GM23338 (cell line): ENCODE measurements around the gene MAD1L1. TPM values are rescaled to one million over a fixed set of nuclear protein-coding genes. Genes with fewer than 3 reads are reported as not detected.

ENCODE experiments used
- ATAC-seq: fragments of 200-7000 bp; cut with Tn5 transposase; 3 replicates; pipeline ENCODE4 v1.9.1; 2020
- DNase-seq: peaks from one replicate; pipeline ENCODE4 v3.0.0-alpha.2; 2015; ENCODE audit warnings: low spot score
- H2AFZ ChIP-seq: fragments of 200-600 bp; sonication (generic); 2 replicates; pipeline ENCODE4 v1.8.0; 2016; ENCODE audit warnings: antibody characterized with exemption, mild to moderate bottlenecking, moderate library complexity
- H3F3A ChIP-seq: fragments of 200-600 bp; sonication (generic); replicated peaks from 2 replicates; pipeline ENCODE4 v1.8.0; 2017; ENCODE audit warnings: antibody characterized with exemption, mixed run types, low read depth
- H3K27ac ChIP-seq: fragments of 200-600 bp; sonication (generic); 2 replicates; pipeline ENCODE4 v1.6.1; 2016; ENCODE audit warnings: low read depth
- H3K27me3 ChIP-seq: fragments of 200-600 bp; sonication (generic); 2 replicates; pipeline ENCODE4 v1.8.0; 2016; ENCODE audit warnings: mild to moderate bottlenecking, mixed run types, moderate library complexity; ENCODE audit not compliant: insufficient read depth
- H3K36me3 ChIP-seq: fragments of 200-600 bp; sonication (generic); 2 replicates; pipeline ENCODE4 v1.8.0; 2016; ENCODE audit warnings: mild to moderate bottlenecking; ENCODE audit not compliant: insufficient read depth
- H3K4me1 ChIP-seq: fragments of 200-600 bp; sonication (generic); 2 replicates; pipeline ENCODE4 v1.8.0; 2016; ENCODE audit warnings: mild to moderate bottlenecking, moderate library complexity; ENCODE audit not compliant: insufficient read depth
- H3K4me2 ChIP-seq: fragments of 200-600 bp; sonication (generic); 2 replicates; pipeline ENCODE4 v1.7.1; 2017; ENCODE audit warnings: mixed run types
- H3K4me3 ChIP-seq: fragments of 200-600 bp; sonication (generic); 2 replicates; pipeline ENCODE4 v1.6.1; 2016; ENCODE audit warnings: mixed run types
- H3K79me2 ChIP-seq: fragments of 200-600 bp; sonication (generic); replicated peaks from 2 replicates; pipeline ENCODE4 v1.8.0; 2017; ENCODE audit warnings: mild to moderate bottlenecking; ENCODE audit not compliant: insufficient read depth
- H3K9me2 ChIP-seq: fragments of 200-600 bp; sonication (generic); 2 replicates; pipeline ENCODE4 v1.8.0; 2017; ENCODE audit not compliant: insufficient read depth
- H4K20me1 ChIP-seq: fragments of 200-600 bp; sonication (generic); replicated peaks from 2 replicates; pipeline ENCODE4 v1.8.0; 2017; ENCODE audit warnings: mild to moderate bottlenecking; ENCODE audit not compliant: insufficient read depth
- H3K27ac Mint-ChIP-seq: 2 replicates; pipeline ENCODE4 v1.8.0; 2020; ENCODE audit warnings: inconsistent platforms, mild to moderate bottlenecking, moderate library complexity, mixed read lengths
- H3K27me3 Mint-ChIP-seq: 3 replicates; pipeline ENCODE4 v1.8.0; 2022; ENCODE audit warnings: low read depth, mild to moderate bottlenecking, moderate library complexity, mixed read lengths, inconsistent platforms; ENCODE audit not compliant: insufficient read depth, poor library complexity
- H3K36me3 Mint-ChIP-seq: 3 replicates; pipeline ENCODE4 v1.8.0; 2021; ENCODE audit warnings: low read depth, mild to moderate bottlenecking, inconsistent platforms, moderate library complexity, mixed read lengths
- H3K4me1 Mint-ChIP-seq: 3 replicates; pipeline ENCODE4 v1.8.0; 2020; ENCODE audit warnings: mild to moderate bottlenecking, inconsistent platforms, mixed read lengths
- H3K4me3 Mint-ChIP-seq: 3 replicates; pipeline ENCODE4 v1.8.0; 2021; ENCODE audit warnings: moderate library complexity, mild to moderate bottlenecking, inconsistent platforms, mixed read lengths
- H3K9me3 Mint-ChIP-seq: 3 replicates; pipeline ENCODE4 v1.8.0; 2020; ENCODE audit warnings: moderate library complexity, mild to moderate bottlenecking, inconsistent platforms, mixed read lengths
- CREB1 ChIP-seq: fragments of 250-450 bp; sonication (Bioruptor Pico); IDR thresholded peaks from 2 replicates; pipeline ENCODE4 v1.5.0; 2020; ENCODE audit warnings: low read depth, mild to moderate bottlenecking, moderate library complexity
- EZH2 ChIP-seq: fragments of 200-600 bp; sonication (generic); IDR thresholded peaks from one replicate; pipeline ENCODE4 v1.8.0; 2017; ENCODE audit warnings: antibody characterized with exemption, mild to moderate bottlenecking, low read depth; ENCODE audit not compliant: unreplicated experiment
- EZH2phosphoT487 ChIP-seq: fragments of 200-600 bp; sonication (generic); IDR thresholded peaks from one replicate; pipeline ENCODE4 v1.8.1; 2018; ENCODE audit warnings: antibody characterized with exemption; ENCODE audit not compliant: unreplicated experiment
- JUNB ChIP-seq: IDR thresholded peaks from one replicate; pipeline ENCODE4 v1.6.1; 2016; ENCODE audit warnings: antibody characterized with exemption; ENCODE audit not compliant: unreplicated experiment
- NANOG ChIP-seq: IDR thresholded peaks from 2 replicates; pipeline ENCODE4 v1.6.1; 2016; ENCODE audit warnings: antibody characterized with exemption, borderline replicate concordance
- STAT1 ChIP-seq: IDR thresholded peaks from one replicate; pipeline ENCODE4 v1.6.1; 2016; ENCODE audit warnings: antibody characterized with exemption; ENCODE audit not compliant: unreplicated experiment
- ZNF331 ChIP-seq: fragments of 250-450 bp; sonication (Bioruptor Pico); IDR thresholded peaks from 2 replicates; pipeline ENCODE4 v1.5.0; 2020; ENCODE audit warnings: low read depth, mild to moderate bottlenecking, moderate library complexity
- polyA plus RNA-seq: library from polyadenylated mRNA; unstranded; fragments of >200 nt; fragmentation: Nextera tagmentation; extraction: Ambion mirVana; gene quantifications from 2 replicates; pipeline ENCODE4 v1.2.1, GENCODE V29; 2016
- total RNA-seq: library from RNA; depleted of rRNA; stranded (reverse); fragments of >200 nt; shearing (Covaris generic); gene quantifications from 2 replicates; pipeline ENCODE4 v1.2.3, GENCODE V29; 2014
- TF ChIP-seq, protein P1 (sequence below): fragments of 250-450 bp; sonication (Bioruptor Pico); IDR thresholded peaks from 2 replicates; pipeline ENCODE4 v1.5.0; 2020; ENCODE audit warnings: mild to moderate bottlenecking, moderate library complexity
- TF ChIP-seq, protein P2 (sequence below): IDR thresholded peaks from 2 replicates; pipeline ENCODE4 v1.6.1; 2016; ENCODE audit warnings: antibody characterized with exemption

MAD1L1 gene
- total and polyA plus RNA-seq, 2 experiments from 2014 or later = 40.3 to 59.3 TPM

DNA sequence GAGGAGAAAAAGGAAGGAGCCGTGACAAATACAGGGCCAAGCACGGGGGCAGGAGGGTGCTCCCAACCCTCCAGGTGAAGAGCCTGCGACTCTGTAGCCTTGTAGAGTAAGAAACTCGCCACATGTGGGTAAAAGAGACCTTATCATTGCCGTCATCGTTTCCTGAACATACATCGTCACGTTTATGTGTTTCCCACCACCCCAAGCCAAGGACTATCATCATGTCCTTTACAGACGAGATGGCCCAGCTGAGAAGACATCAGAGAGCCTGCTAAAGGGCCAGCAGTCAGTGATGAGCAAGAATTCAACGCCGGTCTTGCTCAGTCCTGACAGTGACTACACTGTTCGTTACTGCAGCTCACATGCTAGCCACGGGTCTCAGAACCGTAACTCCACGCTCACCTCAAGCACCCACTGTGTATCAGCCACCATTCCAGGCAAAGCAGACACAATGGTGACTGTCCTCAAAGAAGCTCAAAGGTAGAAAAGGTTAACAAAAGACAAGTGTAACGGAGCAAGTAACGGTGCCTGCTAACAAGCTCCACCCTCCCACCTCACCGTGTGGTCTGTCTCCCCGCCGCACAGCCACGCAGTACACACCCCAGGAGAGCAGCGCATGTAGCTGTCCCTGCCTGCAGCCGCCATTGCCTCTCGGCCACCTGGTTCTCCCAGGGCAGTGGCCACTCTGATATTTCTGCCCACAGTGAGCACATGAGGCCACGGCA lies 147.8 kb downstream of the MAD1L1 start (continued):
- no peak for TF ChIP-seq NANOG

DNA sequence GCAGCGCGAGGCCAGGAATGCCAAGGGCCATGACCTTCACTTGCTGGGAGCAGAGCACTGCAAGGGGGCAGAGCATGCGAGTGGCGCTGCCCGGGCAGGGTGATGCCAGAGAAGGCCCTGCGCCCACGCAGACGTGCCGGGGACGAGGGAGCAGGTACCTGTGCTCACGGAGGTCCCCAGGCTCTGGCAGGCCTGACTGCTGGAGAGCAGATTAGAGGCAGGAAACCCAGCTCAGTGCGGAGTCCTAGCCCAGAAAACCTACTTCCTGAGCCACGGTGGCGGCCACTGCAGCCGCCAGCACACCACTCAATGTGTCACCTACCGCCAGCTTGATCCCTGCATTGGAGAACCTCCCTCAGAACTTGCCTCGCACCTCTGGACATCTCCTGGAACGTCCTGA lies 148.4 kb downstream of the MAD1L1 start:
- peaks cover 20% of the 10 kb centered on the region for H3K4me1 Mint-ChIP-seq
- no peak for ATAC-seq
- peaks cover 9% of the 10 kb centered on the region; the same call in 2 of the 3 replicates for H3K36me3 Mint-ChIP-seq
- no peak for DNase-seq
- no peaks in the 10 kb centered on the region for H3K36me3 ChIP-seq
- TF ChIP-seq, protein P1, sequence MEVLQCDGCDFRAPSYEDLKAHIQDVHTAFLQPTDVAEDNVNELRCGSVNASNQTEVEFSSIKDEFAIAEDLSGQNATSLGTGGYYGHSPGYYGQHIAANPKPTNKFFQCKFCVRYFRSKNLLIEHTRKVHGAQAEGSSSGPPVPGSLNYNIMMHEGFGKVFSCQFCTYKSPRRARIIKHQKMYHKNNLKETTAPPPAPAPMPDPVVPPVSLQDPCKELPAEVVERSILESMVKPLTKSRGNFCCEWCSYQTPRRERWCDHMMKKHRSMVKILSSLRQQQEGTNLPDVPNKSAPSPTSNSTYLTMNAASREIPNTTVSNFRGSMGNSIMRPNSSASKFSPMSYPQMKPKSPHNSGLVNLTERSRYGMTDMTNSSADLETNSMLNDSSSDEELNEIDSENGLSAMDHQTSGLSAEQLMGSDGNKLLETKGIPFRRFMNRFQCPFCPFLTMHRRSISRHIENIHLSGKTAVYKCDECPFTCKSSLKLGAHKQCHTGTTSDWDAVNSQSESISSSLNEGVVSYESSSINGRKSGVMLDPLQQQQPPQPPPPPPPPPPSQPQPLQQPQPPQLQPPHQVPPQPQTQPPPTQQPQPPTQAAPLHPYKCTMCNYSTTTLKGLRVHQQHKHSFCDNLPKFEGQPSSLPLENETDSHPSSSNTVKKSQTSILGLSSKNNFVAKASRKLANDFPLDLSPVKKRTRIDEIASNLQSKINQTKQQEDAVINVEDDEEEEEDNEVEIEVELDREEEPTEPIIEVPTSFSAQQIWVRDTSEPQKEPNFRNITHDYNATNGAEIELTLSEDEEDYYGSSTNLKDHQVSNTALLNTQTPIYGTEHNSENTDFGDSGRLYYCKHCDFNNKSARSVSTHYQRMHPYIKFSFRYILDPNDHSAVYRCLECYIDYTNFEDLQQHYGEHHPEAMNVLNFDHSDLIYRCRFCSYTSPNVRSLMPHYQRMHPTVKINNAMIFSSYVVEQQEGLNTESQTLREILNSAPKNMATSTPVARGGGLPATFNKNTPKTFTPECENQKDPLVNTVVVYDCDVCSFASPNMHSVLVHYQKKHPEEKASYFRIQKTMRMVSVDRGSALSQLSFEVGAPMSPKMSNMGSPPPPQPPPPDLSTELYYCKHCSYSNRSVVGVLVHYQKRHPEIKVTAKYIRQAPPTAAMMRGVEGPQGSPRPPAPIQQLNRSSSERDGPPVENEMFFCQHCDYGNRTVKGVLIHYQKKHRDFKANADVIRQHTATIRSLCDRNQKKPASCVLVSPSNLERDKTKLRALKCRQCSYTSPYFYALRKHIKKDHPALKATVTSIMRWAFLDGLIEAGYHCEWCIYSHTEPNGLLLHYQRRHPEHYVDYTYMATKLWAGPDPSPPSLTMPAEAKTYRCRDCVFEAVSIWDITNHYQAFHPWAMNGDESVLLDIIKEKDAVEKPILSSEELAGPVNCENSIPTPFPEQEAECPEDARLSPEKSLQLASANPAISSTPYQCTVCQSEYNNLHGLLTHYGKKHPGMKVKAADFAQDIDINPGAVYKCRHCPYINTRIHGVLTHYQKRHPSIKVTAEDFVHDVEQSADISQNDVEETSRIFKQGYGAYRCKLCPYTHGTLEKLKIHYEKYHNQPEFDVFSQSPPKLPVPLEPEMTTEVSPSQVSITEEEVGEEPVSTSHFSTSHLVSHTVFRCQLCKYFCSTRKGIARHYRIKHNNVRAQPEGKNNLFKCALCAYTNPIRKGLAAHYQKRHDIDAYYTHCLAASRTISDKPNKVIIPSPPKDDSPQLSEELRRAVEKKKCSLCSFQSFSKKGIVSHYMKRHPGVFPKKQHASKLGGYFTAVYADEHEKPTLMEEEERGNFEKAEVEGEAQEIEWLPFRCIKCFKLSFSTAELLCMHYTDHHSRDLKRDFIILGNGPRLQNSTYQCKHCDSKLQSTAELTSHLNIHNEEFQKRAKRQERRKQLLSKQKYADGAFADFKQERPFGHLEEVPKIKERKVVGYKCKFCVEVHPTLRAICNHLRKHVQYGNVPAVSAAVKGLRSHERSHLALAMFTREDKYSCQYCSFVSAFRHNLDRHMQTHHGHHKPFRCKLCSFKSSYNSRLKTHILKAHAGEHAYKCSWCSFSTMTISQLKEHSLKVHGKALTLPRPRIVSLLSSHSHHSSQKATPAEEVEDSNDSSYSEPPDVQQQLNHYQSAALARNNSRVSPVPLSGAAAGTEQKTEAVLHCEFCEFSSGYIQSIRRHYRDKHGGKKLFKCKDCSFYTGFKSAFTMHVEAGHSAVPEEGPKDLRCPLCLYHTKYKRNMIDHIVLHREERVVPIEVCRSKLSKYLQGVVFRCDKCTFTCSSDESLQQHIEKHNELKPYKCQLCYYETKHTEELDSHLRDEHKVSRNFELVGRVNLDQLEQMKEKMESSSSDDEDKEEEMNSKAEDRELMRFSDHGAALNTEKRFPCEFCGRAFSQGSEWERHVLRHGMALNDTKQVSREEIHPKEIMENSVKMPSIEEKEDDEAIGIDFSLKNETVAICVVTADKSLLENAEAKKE (CRISPR knock-in tag) = no peak
- no peaks in the 10 kb centered on the region; the same call in 1 of the 2 replicates for H4K20me1 ChIP-seq
- no peaks in the 10 kb centered on the region for H3K27me3 ChIP-seq
- no peak overlapping the region for H2AFZ ChIP-seq
- H3K27ac Mint-ChIP-seq = no peak overlapping the region
- H3K9me2 ChIP-seq = no peaks in the 10 kb centered on the region
- H3K79me2 ChIP-seq = no peaks in the 10 kb centered on the region; the same call in 1 of the 2 replicates
- no peaks in the 10 kb centered on the region for H3F3A ChIP-seq
- H3K4me2 ChIP-seq = no peak overlapping the region
- no peak overlapping the region for H3K4me3 ChIP-seq
- H3K4me1 ChIP-seq = no peaks in the 10 kb centered on the region
- no peak overlapping the region for H3K4me3 Mint-ChIP-seq
- peaks cover 11% of the 10 kb centered on the region for H3K27me3 Mint-ChIP-seq
- no peak overlapping the region for H3K27ac ChIP-seq
- no peaks in the 10 kb centered on the region for H3K9me3 Mint-ChIP-seq

DNA sequence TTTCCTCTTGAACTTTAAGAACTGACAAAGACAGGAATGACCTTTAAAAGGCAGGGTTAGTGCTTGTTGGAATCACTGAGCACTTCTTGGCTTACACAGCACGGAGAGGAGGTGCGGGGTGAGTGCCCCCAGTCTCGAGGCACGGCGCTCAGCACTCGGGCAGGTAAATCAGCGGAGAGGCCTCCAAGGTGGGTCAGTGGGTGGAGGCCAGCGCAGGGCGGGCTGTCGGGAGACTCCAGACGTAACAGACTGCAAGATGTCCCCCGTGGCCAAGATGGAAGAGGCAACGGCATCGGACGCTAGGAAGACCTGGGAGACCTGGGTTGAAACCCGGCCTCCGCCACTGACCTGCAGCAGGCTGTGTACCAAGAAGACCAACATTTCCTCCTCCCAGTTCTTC lies 149.4 kb downstream of the MAD1L1 start:
- Histone ChIP-seq H3K4me3 (no peak overlapping the region), H3K36me3 (no peaks in the 10 kb centered on the region), H3K9me2 (no peaks in the 10 kb centered on the region), H3K27ac (no peak overlapping the region), H2AFZ (no peak overlapping the region), H3K4me1 (no peaks in the 10 kb centered on the region), H3K4me2 (no peak overlapping the region), H3K27me3 (no peaks in the 10 kb centered on the region), H4K20me1 (no peaks in the 10 kb centered on the region; the same call in 1 of the 2 replicates), H3K79me2 (no peaks in the 10 kb centered on the region; the same call in 1 of the 2 replicates), H3F3A (no peaks in the 10 kb centered on the region)
- no peak for DNase-seq
- Mint-ChIP-seq H3K9me3 (no peaks in the 10 kb centered on the region), H3K27me3 (peaks cover 11% of the 10 kb centered on the region), H3K36me3 (peaks cover 9% of the 10 kb centered on the region; the same call in 2 of the 3 replicates), H3K4me3 (no peak overlapping the region), H3K27ac (0 out of 2 replicates have a peak overlapping the region, but pooled peaks have one; percentile 15), H3K4me1 (peaks cover 22% of the 10 kb centered on the region)
- ATAC-seq = no peak
- no peak for TF ChIP-seq EZH2
- TF ChIP-seq, protein P2, sequence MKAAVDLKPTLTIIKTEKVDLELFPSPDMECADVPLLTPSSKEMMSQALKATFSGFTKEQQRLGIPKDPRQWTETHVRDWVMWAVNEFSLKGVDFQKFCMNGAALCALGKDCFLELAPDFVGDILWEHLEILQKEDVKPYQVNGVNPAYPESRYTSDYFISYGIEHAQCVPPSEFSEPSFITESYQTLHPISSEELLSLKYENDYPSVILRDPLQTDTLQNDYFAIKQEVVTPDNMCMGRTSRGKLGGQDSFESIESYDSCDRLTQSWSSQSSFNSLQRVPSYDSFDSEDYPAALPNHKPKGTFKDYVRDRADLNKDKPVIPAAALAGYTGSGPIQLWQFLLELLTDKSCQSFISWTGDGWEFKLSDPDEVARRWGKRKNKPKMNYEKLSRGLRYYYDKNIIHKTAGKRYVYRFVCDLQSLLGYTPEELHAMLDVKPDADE = no peak
- TF ChIP-seq STAT1 = no peak
- no peak for TF ChIP-seq NANOG
- no peak for TF ChIP-seq ZNF331 (CRISPR knock-in tag)
- TF ChIP-seq EZH2phosphoT487 = no peak
- no peak for TF ChIP-seq CREB1
- no peak for TF ChIP-seq JUNB
